Raji (cell line): ENCODE data around the gene RAB11FIP3.

ENCODE experiments used
- POLR2A ChIP-seq: IDR thresholded peaks from 2 replicates; pipeline ENCODE4 v1.6.1; 2011; ENCODE audit warnings: low read depth, low read length, control low read depth; ENCODE audit not compliant: insufficient read depth

RAB11FIP3 gene

GRCh38 chr16:563072-563644 lies 137.7 kb downstream of the RAB11FIP3 start:
- no peak for TF ChIP-seq POLR2A

GRCh38 chr16:564690-565418 lies 139.4 kb downstream of the RAB11FIP3 start:
- TF ChIP-seq POLR2A = no peak

GRCh38 chr16:565419-566330 lies 140.2 kb downstream of the RAB11FIP3 start:
- TF ChIP-seq POLR2A = no peak

- peak; percentile 43 for TF ChIP-seq POLR2A
Measured at GRCh38 chr16:566475-567372, 141.3 kb downstream of the RAB11FIP3 start, which contains the start of gene NHLRC4. Gene NHLRC4, plus strand, starts transcription at chr16:567005. Its CDS starts 1,043 bp downstream, at chr16:568048.

- TF ChIP-seq POLR2A = no peak
Measured at GRCh38 chr16:567373-568256, 142.2 kb downstream of the RAB11FIP3 start.

- TF ChIP-seq POLR2A = no peak
Measured at GRCh38 chr16:568401-569258, 143.2 kb downstream of the RAB11FIP3 start.

- peak; percentile 67; the same call in 1 of the 2 replicates for TF ChIP-seq POLR2A
Measured at GRCh38 chr16:569445-570254, 144.2 kb downstream of the RAB11FIP3 start, which contains the start of gene PIGQ. Gene PIGQ, plus strand, starts transcription at chr16:569968. Its CDS starts 4,107 bp downstream, at chr16:574075.
